A673 (cell line): Measurements from ENCODE around the gene TMEM97.

Source experiments
- CTCF ChIP-seq: fragments of 300-800, 200-600 bp; sonication (generic); conservative IDR thresholded peaks from 2 replicates; pipeline ENCODE4 v1.5.1; 2017; ENCODE audit warnings: low read depth, mild to moderate bottlenecking, antibody characterized with exemption, low read length, moderate library complexity, mixed read lengths
- EZH2 ChIP-seq: fragments of 200-600 bp; sonication (generic); IDR thresholded peaks from 2 replicates; pipeline ENCODE4 v1.6.1; 2017; ENCODE audit warnings: borderline replicate concordance, low read depth, mild to moderate bottlenecking, mixed read lengths, antibody characterized with exemption, low read length; ENCODE audit not compliant: poor library complexity, severe bottlenecking

- TF ChIP-seq CTCF (no peak), EZH2 (no peak)
These were observed 45.8 kb downstream of the TMEM97 start, which contains the start of gene SEBOX for GRCh38 chr17:28364665-28365363.
